ENCODE results near the gene RAB3IP.
"Not testable (repeated sequence)": the region's sequence is repeated elsewhere in the genome, so short reads cannot be mapped to it uniquely, and the experiment has no call there.

Gene RAB3IP

DNA sequence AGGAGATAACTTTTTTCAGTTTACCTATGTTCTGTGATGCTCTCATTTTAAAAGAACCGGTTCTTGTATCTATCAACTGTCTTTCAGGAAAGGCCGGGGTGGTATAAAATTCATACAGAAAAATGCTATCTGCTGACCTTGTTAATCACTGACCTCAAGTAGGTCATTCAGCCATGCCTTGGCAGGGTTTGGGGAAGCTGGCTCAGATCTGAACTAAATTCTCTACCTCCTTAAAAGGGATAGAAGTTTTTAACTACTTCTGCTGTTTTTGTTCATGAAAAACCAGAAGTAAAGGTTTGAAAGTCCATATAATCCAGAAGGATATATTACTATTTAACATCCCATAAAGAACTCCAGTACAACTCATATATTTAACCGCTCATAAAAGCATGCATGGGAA is 96.4 kb downstream of the RAB3IP start:
- Histone ChIP-seq H3K36me3 (ENCODE audit: insufficient read depth, low read length) (no peaks in the 10 kb centered on the region), H3K4me1 (ENCODE audit: insufficient read depth, low read length) (no peaks in the 10 kb centered on the region), H3K9ac (ENCODE audit: low read depth, low read length) (no peak overlapping the region), H3K9me3 (ENCODE audit: control insufficient read depth, insufficient read depth, low read length) (no peaks in the 10 kb centered on the region)

DNA sequence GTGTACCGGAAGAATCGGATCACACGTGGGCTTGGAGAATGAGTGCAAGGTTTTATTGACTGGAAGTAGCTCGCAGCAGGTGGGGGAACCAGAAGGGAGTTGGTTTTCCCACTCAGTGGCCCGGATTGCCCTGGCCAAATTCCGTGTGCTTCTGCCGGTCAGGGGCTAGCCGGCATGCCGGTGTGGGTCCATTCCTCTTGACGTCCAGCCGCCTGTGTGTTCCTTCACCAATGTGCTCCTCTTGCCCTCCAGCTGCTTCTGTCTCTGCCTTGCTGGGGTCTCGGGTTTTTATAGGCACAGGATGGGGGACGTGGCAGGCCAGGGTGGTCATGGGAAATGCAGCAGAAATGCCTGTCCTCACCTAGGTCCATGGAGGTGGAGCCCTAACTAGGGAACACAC is 97.4 kb downstream of the RAB3IP start:
- H3K9ac ChIP-seq (ENCODE audit: low read depth, low read length): no peak overlapping the region
- no peaks in the 10 kb centered on the region for H3K4me1 ChIP-seq (ENCODE audit: insufficient read depth, low read length)
- H3K36me3 ChIP-seq (ENCODE audit: insufficient read depth, low read length): no peaks in the 10 kb centered on the region
- no peaks in the 10 kb centered on the region for H3K9me3 ChIP-seq (ENCODE audit: control insufficient read depth, insufficient read depth, low read length)

DNA sequence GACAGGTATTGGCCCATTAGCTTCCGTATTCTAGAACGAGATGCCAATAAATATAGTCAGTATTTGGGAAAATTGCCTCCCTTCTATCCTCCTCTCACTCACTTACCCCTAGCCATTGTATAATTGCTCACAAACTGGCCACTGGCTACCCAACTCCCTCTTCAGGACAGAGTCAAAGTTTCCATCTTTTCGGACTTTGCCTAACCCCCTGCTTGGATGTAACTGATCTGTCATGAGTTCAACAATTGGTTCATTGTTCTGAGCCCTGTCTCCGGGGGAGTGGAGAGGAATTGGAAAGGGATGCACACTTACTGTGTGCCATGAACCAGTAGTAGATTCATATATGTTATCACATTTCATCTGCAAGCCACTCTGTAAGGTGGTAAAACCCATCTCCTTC is 98.5 kb downstream of the RAB3IP start:
- Histone ChIP-seq H3K36me3 (ENCODE audit: insufficient read depth, low read length) (no peaks in the 10 kb centered on the region), H3K9ac (ENCODE audit: low read depth, low read length) (no peak overlapping the region), H3K4me1 (ENCODE audit: insufficient read depth, low read length) (no peaks in the 10 kb centered on the region), H3K9me3 (ENCODE audit: control insufficient read depth, insufficient read depth, low read length) (no peaks in the 10 kb centered on the region)

DNA sequence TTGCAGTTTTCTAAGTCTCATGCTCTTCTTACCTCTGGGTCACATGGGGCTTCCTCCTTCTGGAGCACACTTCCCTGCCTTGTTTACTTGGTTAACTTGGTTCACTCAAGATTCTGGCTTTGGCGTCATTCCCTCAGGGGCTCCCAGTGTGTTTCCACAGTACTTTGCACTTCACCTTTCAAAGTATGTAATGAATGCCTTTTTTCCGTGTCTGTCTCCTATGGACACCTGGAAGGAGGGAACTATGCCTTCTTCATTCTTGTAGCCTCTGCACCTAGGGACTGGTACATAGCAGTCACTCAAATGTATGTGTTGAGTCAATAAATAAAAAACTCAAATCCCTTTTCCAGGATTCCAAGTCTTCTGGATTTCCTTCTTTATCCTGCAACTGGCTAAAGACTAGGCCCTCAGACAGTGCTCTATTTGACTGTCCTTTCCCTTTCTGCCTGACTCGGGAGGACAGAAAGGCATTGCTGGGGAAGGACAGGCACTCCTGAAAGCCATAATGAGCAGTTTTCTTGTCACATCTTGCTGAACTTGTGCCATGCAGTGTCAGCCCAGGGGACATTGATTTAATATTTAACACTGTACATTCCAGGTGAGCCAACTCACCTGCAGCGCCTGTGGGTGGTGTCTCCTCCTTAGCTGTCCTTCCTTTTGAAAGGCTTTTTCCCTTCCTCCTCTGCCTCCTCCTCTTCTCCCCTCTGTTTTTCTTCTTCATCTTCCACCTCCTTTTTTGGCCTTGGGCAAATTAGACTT is 99.2 kb downstream of the RAB3IP start:
- Histone ChIP-seq H3K9ac (ENCODE audit: low read depth, low read length) (no peak overlapping the region), H3K9me3 (ENCODE audit: control insufficient read depth, insufficient read depth, low read length) (no peaks in the 10 kb centered on the region), H3K4me1 (ENCODE audit: insufficient read depth, low read length) (no peaks in the 10 kb centered on the region)

DNA sequence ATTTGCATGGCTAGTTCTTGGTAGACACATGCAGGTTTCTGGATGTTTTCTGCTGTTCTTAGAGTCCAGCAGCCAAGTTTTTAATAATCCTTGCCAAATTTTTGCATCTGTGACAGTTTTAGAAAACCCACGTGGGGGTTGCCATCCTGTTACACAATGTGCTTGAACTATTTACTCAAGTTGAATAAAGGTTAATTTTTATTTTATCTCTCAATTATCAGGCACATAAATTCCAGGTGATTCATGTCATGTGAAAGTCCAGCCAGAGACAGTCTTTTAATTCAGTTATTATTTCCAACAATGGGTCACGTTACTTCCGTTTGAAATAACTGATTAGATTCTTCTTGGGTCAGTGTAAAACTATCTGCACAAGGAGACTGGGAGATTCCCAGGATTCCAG is 102.1 kb downstream of the RAB3IP start:
- H3K9ac ChIP-seq (ENCODE audit: low read depth, low read length): no peak overlapping the region
- no peaks in the 10 kb centered on the region for H3K9me3 ChIP-seq (ENCODE audit: control insufficient read depth, insufficient read depth, low read length)
- H3K4me1 ChIP-seq (ENCODE audit: insufficient read depth, low read length): no peaks in the 10 kb centered on the region
- no peaks in the 10 kb centered on the region for H3K36me3 ChIP-seq (ENCODE audit: insufficient read depth, low read length)

More for the DNA sequence above, 99.2 kb downstream of the RAB3IP start:
- no peaks in the 10 kb centered on the region for H3K36me3 ChIP-seq (ENCODE audit: insufficient read depth, low read length)

DNA sequence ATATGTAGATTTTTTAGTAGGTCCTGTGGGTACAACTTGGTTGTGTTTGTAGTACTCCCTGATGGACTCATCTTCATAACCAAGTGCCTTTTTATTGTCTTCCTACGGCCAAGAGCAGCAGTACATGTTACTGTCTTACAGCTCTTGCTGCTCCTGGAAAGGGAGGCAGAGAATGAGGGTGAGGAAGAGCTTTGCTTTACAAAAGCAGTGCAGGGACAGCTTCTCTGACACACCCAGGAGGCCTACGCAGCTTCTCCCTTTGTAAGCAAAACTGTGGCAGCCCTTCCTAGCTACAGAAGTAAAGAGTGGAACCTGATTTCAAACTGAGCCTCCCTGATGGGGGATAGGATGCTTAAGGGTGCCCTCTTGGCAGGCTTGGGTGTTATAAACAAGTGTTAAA is 104.9 kb downstream of the RAB3IP start:
- no peaks in the 10 kb centered on the region for H3K36me3 ChIP-seq (ENCODE audit: insufficient read depth, low read length)
- no peak overlapping the region for H3K9ac ChIP-seq (ENCODE audit: low read depth, low read length)
- no peaks in the 10 kb centered on the region for H3K4me1 ChIP-seq (ENCODE audit: insufficient read depth, low read length)
- no peaks in the 10 kb centered on the region for H3K9me3 ChIP-seq (ENCODE audit: control insufficient read depth, insufficient read depth, low read length)

DNA sequence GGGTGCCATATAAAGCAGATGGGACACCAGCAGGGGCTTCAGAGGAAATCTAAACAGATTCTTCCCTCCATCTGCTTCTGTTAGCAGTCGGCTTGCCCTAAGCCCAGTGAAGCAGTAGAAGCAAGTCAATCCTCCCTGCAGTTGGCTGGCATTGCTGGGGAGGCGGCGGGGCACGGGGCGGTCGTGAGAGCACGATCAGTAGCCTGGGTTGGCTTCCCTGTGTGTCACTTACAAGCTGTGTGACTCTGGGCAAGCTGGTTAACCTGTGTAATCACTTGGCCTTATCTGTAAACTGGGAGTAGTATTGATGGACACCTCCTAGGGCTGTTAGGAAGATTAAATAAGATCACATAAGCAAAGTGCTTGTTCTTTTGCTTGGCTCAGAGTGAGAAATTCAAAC is 105.8 kb downstream of the RAB3IP start:
- H3K36me3 ChIP-seq (ENCODE audit: insufficient read depth, low read length): no peaks in the 10 kb centered on the region
- H3K4me1 ChIP-seq (ENCODE audit: insufficient read depth, low read length): no peaks in the 10 kb centered on the region
- H3K9ac ChIP-seq (ENCODE audit: low read depth, low read length): no peak overlapping the region
- H3K9me3 ChIP-seq (ENCODE audit: control insufficient read depth, insufficient read depth, low read length): no peaks in the 10 kb centered on the region

DNA sequence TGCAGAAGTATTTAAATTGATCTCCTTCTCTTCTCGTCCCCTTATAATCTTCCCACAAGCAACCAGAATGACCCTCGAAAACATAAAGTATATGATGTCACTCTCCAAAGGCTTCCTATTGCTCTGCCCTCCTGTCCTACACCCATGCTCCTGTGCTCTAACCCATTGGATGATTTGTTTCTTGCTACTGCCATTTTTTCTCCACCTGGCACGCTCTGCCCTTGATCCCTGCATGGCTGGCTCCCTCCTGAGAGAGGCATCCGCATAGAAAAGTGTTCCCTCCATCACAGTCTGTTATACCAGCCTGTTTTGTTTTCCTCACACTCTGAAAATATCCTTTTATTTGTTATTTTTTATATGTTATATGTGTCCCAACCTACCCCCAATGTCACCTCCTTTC is 106.2 kb downstream of the RAB3IP start:
- Histone ChIP-seq H3K9me3 (ENCODE audit: control insufficient read depth, insufficient read depth, low read length) (no peaks in the 10 kb centered on the region), H3K4me1 (ENCODE audit: insufficient read depth, low read length) (no peaks in the 10 kb centered on the region), H3K36me3 (ENCODE audit: insufficient read depth, low read length) (no peaks in the 10 kb centered on the region), H3K9ac (ENCODE audit: low read depth, low read length) (no peak overlapping the region)

DNA sequence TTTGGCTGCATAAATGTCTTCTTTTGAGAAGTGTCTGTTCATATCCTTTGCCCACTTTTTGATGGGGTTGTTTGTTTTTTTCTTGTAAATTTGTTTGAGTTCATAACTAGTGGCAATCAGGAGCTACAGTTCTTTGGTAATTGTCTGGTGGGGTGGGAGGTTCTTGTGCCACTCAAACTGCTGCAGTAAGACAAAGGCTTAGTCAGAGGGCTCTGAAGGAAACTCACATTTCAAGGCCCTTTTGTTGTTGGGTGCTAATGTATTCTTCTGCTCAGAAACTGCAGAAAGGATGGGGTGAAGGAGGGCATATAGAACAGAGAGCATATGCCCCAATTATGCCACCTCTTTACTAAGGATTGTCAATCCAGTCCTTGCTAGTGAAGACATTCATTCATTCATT is 108.3 kb downstream of the RAB3IP start:
- Histone ChIP-seq H3K9me3 (ENCODE audit: control insufficient read depth, insufficient read depth, low read length) (peaks cover 4% of the 10 kb centered on the region), H3K9ac (ENCODE audit: low read depth, low read length) (no peak overlapping the region), H3K36me3 (ENCODE audit: insufficient read depth, low read length) (no peaks in the 10 kb centered on the region), H3K4me1 (ENCODE audit: insufficient read depth, low read length) (no peaks in the 10 kb centered on the region)

DNA sequence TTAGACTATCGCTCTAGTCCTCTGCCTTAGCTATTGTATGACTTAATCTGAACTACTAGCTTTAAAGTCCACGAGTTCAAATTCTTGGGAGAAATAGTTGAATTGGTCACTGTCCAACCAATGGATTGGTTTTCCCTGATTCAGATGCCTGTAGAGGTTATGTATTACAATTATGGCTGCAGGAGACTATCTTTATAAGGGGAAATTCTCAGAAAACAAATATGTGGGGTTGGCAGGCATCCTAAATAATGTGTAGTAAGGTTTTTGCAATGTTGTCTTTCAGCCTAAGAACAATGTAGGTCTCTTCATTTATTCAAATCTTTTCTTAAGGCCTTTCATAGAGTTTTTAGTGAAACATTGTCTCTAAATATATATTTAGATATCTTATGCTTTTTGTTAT is 113.3 kb downstream of the RAB3IP start:
- no peaks in the 10 kb centered on the region for H3K4me1 ChIP-seq (ENCODE audit: insufficient read depth, low read length)
- peaks cover 7% of the 10 kb centered on the region for H3K9me3 ChIP-seq (ENCODE audit: control insufficient read depth, insufficient read depth, low read length)
- no peaks in the 10 kb centered on the region for H3K36me3 ChIP-seq (ENCODE audit: insufficient read depth, low read length)
- H3K9ac ChIP-seq (ENCODE audit: low read depth, low read length): no peak overlapping the region

DNA sequence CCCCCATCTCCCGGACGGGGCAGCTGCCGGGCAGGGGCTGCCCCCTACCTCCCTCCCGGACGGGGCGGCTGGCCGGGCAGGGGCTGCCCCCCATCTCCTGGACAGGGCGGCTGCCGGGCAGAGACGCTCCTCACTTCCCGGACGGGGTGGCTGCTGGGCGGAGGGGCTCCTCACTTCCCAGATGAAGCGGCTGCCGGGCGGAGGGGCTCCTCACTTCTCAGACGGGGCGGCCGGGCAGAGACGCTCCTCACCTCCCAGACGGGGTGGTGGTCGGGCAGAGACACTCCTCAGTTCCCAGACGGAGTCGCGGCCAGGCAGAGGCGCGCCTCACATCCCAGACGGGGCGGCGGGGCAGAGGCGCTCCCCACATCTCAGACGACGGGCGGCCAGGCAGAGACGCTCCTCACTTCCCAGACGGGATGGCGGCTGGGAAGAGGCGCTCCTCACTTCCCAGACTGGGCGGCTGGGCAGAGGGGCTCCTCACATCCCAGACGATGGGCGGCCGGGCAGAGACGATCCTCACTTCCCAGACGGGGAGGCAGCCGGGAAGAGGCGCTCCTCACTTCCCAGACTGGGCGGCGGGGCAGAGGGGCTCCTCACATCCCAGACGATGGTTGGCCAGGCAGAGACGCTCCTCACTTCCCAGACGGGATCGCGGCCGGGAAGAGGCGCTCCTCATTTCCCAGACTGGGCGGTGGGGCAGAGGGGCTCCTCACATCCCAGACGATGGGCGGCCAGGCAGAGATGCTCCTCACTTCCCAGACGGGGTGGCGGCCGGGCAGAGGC is 114.7 kb downstream of the RAB3IP start:
- not testable (repeated sequence) for H3K4me1 ChIP-seq (ENCODE audit: insufficient read depth, low read length); H3K9me3 ChIP-seq (ENCODE audit: control insufficient read depth, insufficient read depth, low read length); H3K9ac ChIP-seq (ENCODE audit: low read depth, low read length); H3K36me3 ChIP-seq (ENCODE audit: insufficient read depth, low read length)

DNA sequence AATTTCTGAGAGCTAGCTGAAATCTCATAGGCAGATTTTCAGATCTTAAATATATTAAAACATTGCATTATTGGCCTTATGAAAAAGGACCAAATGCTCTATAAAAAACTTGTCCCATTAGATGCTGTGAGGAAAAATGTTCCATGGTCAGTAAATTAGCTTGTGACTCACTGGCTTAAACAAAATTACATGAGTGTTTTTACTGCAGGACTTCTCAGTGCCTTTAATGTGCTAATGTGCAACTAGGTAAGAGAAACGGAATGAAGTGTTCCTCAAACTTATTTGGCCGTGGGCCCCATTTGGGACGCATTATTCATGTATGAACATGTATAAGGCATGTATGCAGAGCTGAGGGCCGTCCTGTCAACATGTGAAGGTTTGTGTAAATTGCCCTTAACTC is 128.0 kb downstream of the RAB3IP start:
- Histone ChIP-seq H3K4me1 (ENCODE audit: insufficient read depth, low read length) (no peaks in the 10 kb centered on the region), H3K36me3 (ENCODE audit: insufficient read depth, low read length) (no peaks in the 10 kb centered on the region), H3K9ac (ENCODE audit: low read depth, low read length) (no peak overlapping the region), H3K9me3 (ENCODE audit: control insufficient read depth, insufficient read depth, low read length) (no peaks in the 10 kb centered on the region; the same call in 1 of the 2 replicates)

DNA sequence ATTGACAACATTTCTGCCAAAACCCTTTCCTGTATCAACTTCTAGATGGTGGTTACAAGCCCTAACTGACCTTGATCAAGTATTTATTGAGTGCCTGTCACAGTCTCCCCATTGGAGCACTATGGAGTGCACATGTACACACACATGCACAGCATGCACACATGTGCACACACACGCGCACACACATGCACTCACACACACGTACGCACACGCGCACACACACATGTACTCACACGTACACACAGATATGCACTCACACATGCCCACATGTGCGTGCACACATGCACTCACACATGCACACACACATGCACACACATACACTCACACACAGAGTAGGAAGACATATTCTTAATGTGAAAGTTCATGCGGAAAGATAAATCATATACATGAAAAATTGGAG is 130.0 kb downstream of the RAB3IP start:
- Histone ChIP-seq H3K9me3 (ENCODE audit: control insufficient read depth, insufficient read depth, low read length) (no peaks in the 10 kb centered on the region; the same call in 1 of the 2 replicates), H3K36me3 (ENCODE audit: insufficient read depth, low read length) (no peaks in the 10 kb centered on the region), H3K4me1 (ENCODE audit: insufficient read depth, low read length) (no peaks in the 10 kb centered on the region), H3K9ac (ENCODE audit: low read depth, low read length) (no peak overlapping the region)

DNA sequence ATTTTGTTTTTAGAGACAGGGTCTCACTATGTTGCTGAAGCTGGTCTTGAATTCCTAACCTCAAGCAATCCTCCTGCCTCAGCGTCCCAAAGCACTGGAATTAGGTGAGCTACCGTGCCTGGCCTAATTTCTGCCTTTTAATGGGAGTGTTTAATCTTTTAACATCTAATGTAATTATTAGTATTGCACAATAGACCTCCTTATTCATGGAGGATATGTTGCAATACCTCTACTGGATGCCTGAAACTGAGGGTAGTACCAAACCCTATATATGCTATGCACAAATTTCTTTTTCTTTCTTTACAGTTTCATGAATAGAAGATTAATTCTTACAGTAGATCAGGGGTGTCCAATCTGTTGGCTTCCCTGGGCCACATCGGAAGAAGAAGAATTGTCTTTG is 134.1 kb downstream of the RAB3IP start:
- Histone ChIP-seq H3K36me3 (ENCODE audit: insufficient read depth, low read length) (no peaks in the 10 kb centered on the region), H3K4me1 (ENCODE audit: insufficient read depth, low read length) (no peaks in the 10 kb centered on the region), H3K9ac (ENCODE audit: low read depth, low read length) (no peak overlapping the region), H3K9me3 (ENCODE audit: control insufficient read depth, insufficient read depth, low read length) (no peaks in the 10 kb centered on the region)

Measured in ES-I3 (cell line).